Activated T-helper 2 cell treated with anti-CD3 and anti-CD28 coated beads, Interferon-gamma antibody, Interleukin-2, Interleukin-4, amounts not matched to agents 10 μg/mL and 5 μg/mL and 100 μg/mL, durations not matched to agents 14 hours and 24 hours and 36 hours (primary cell): ENCODE data around the gene CACNA1I. TPM values are rescaled to one million over a fixed set of nuclear protein-coding genes. Genes with fewer than 3 reads are reported as not detected.
A peak's percentile ranks its signal among the peaks of the same experiment; 100 is the strongest.

Experiments
- DNase-seq: peaks from one replicate; pipeline ENCODE4 v3.0.0; 2021; ENCODE audit warnings: low spot score
- H3K27ac Mint-ChIP-seq: one replicate; pipeline ENCODE4 v1.8.0; 2021; ENCODE audit warnings: mixed read lengths
- H3K27me3 Mint-ChIP-seq: one replicate; pipeline ENCODE4 v1.8.0; 2021; ENCODE audit warnings: low read depth, mixed read lengths
- H3K36me3 Mint-ChIP-seq: one replicate; pipeline ENCODE4 v1.8.0; 2021; ENCODE audit warnings: low read depth, mixed read lengths
- H3K4me1 Mint-ChIP-seq: one replicate; pipeline ENCODE4 v1.8.0; 2021; ENCODE audit warnings: low read depth, mixed read lengths
- H3K4me3 Mint-ChIP-seq: one replicate; pipeline ENCODE4 v1.8.0; 2021; ENCODE audit warnings: low read depth, mild to moderate bottlenecking, moderate library complexity, mixed read lengths
- H3K9me3 Mint-ChIP-seq: one replicate; pipeline ENCODE4 v1.8.0; 2021; ENCODE audit warnings: mixed read lengths
- intact Hi-C: fragments of 100-400 bp; cut with micrococcal nuclease; formaldehyde crosslinking; loops from one replicate; pipeline ENCODE4 v1.15.1; 2023
- total RNA-seq: library from RNA; stranded (reverse); gene quantifications from 2 replicates; pipeline ENCODE4 v1.2.3, GENCODE V29; 2022

CACNA1I gene
- total RNA-seq, 1 donor from 2014 or later: 0.09 TPM

DNA sequence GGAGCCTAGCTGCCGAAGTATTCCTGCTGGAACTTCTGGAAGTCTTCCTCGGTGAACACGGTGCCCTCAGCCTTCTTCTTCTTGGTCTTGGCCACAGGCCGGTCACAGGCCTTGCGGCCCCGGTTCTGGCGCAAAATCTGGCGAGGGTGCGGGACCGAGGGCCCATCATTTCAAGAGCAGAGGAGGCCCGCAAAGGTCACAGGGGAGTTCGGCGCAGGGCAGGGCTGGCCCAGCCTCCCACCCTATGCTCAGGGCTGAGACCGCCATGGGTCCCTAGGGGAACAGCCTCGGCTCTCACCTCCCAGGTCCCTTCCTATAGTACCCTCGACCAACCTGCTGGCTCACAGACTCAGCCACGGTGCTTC, 41.1 kb upstream of the CACNA1I start:
- peaks cover 71% of the 10 kb centered on the region for H3K36me3 Mint-ChIP-seq
- intact Hi-C loops: loop anchor here (1.0 kb wide), 1 partner anchor 36 kb away; no protein-coding TSS in a partner anchor

DNA sequence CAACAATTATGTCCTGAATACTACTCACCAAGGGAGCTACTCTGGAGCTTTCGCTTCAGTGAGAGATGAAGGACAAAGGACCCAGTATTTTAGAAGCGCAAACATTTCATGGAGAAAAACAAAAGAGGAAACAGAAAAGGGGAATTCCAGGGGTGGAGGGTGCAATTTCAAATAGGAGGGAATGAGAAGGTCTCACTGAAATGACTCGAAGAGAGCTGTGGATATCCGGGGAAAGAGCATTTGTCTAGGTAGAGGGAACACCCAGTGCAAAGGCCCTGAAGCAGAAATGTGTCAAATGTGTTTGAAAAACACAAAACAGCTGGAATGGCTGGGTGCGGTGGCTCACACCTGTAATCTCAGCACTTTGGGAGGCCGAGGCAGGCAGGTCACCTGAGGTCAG, 40.4 kb upstream of the CACNA1I start:
- no peaks in the 10 kb centered on the region for H3K9me3 Mint-ChIP-seq
- no peaks in the 10 kb centered on the region for H3K27me3 Mint-ChIP-seq
- H3K4me3 Mint-ChIP-seq: peak overlapping the region; percentile 7
- DNase-seq: no peak
- intact Hi-C loops: loop anchor here (5.0 kb wide), 3 partner anchors 402 to 1422 kb away; partner anchors contain the start of genes RBX1 and TNRC6B
- H3K4me1 Mint-ChIP-seq: peaks cover 59% of the 10 kb centered on the region
- peaks cover 65% of the 10 kb centered on the region for H3K36me3 Mint-ChIP-seq
- H3K27ac Mint-ChIP-seq: peak overlapping the region; percentile 31

More for the DNA sequence above, 41.1 kb upstream of the CACNA1I start:
- Mint-ChIP-seq H3K9me3 (no peaks in the 10 kb centered on the region), H3K27ac (no peak overlapping the region), H3K4me3 (peak overlapping the region; percentile 30), H3K27me3 (no peaks in the 10 kb centered on the region), H3K4me1 (peaks cover 65% of the 10 kb centered on the region)
- no peak for DNase-seq

DNA sequence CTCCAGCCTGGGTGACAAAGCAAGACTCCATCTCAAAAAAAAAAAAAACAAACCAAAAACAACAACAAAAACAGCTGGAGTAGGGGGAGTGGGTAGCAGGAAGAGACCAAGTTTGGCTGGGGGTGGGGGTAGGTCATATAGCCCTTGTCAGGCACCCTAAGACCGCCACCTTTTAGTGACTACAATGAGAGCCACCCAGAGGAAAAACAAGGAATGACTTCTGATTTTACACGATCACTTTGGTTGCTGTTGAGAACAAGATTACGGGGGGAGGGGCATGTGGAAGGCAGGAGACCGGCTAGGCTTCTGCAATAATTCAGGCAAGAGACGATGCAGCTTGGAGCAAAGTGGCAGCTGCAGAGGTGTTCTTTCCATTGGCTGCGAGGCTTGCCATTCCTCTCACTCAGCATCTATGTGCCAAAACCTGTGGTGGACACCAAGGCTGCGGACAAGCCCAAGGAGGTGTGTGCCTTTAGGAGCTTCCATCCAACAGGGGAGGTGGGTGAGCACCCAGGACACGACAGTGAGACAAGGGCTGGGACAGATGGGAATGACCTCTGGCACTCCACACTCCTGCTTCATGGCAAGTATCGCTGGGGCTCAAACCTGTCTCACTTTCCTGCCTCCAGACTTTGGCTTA, 39.7 kb upstream of the CACNA1I start:
- no peaks in the 10 kb centered on the region for H3K27me3 Mint-ChIP-seq
- no peaks in the 10 kb centered on the region for H3K9me3 Mint-ChIP-seq
- intact Hi-C loops: loop anchor here (5.0 kb wide), 3 partner anchors 401 to 1421 kb away; partner anchors contain the start of genes RBX1 and TNRC6B
- H3K27ac Mint-ChIP-seq: no peak overlapping the region
- peak overlapping the region; percentile 96 for H3K4me3 Mint-ChIP-seq
- peaks cover 54% of the 10 kb centered on the region for H3K4me1 Mint-ChIP-seq
- DNase-seq: no peak
- H3K36me3 Mint-ChIP-seq: peaks cover 58% of the 10 kb centered on the region

DNA sequence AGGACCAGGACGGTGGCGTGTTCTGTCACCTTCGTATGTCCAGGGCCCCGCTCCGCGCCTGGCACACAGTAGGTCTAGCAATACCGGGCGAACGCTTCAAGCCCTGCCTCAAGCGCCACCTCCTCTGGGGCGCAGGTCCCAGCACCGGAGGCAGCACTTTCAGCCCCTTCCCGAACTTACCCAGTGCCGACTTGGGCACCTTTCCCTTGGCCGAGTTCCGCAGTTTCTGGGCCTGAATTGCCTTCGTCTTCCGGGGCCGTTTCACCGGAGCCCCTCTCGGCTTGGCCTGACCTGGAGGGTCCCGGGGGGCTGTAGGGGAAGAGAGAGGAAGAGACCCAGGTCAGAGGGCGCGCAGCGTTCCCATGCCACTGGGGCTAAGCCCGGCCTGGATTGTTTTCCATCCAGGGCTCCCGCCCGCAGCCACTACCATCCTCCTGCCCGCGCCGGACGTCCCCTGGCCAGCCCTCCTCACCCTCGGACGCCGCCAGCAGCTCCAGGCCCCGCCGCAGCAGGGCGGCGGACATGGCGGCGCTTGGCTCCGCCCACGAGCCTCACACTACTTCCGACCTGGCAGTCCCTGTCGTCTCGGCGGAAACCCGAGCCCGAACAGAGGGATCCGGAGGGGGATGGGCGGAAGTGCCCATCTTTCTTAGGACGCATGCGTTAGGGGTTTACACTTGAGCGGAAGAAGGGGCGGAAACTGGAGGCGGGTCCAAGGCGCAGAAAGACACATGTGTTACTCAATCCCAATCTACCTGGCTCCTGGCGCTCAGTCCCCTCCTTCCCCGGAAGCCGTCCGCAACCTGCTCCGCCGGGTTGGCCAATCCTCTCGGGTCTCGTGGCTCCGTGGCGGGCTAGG, 38.1 kb upstream of the CACNA1I start, which contains the start of gene RPS19BP1:
Gene RPS19BP1, minus strand, starts transcription at position 534 of the 859 bp plus-strand sequence. Its CDS starts 10 bp downstream, at position 524.
- Mint-ChIP-seq H3K4me3 (peak within 1 kb of the TSS; percentile 96), H3K36me3 (peaks cover 52% of the 10 kb centered on the region), H3K27me3 (no peaks in the 10 kb centered on the region), H3K9me3 (no peaks in the 10 kb centered on the region), H3K27ac (peak within 1 kb of the TSS; percentile 90), H3K4me1 (peaks cover 44% of the 10 kb centered on the region)
- intact Hi-C loops: loop anchor here (1.0 to 5.0 kb wide), 8 partner anchors 12 to 1420 kb away; partner anchors contain the start of genes ADSL, ATF4, MIEF1 and RBX1
- DNase-seq: peak; percentile 99

DNA sequence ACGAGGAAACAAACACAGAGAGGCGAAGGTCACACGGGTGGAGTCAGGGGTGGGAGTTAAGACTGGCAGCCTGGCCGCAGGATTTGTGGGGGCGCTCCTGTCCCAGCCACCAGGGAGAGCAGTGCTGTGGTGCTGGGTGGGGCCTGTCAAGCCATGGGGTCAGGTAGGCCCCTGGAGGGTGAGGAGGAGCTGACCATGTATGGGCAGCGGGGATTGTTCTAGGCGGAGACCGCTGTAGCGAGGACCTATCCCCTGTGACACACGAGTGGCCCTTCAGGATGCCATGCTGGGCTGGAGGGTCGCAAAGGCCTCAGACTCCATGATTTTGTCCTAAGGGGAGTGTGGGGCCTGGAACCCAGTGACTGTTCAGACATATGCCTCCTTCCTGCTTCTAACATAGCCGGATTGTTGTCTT, 36.5 kb upstream of the CACNA1I start:
- Mint-ChIP-seq H3K9me3 (no peaks in the 10 kb centered on the region), H3K4me3 (no peak overlapping the region), H3K27me3 (no peaks in the 10 kb centered on the region), H3K36me3 (peaks cover 35% of the 10 kb centered on the region), H3K4me1 (peaks cover 36% of the 10 kb centered on the region), H3K27ac (no peak overlapping the region)
- no peak for DNase-seq
- intact Hi-C loops: loop anchor here (5.0 kb wide), 3 partner anchors 398 to 1418 kb away; partner anchors contain the start of genes RBX1 and TNRC6B

DNA sequence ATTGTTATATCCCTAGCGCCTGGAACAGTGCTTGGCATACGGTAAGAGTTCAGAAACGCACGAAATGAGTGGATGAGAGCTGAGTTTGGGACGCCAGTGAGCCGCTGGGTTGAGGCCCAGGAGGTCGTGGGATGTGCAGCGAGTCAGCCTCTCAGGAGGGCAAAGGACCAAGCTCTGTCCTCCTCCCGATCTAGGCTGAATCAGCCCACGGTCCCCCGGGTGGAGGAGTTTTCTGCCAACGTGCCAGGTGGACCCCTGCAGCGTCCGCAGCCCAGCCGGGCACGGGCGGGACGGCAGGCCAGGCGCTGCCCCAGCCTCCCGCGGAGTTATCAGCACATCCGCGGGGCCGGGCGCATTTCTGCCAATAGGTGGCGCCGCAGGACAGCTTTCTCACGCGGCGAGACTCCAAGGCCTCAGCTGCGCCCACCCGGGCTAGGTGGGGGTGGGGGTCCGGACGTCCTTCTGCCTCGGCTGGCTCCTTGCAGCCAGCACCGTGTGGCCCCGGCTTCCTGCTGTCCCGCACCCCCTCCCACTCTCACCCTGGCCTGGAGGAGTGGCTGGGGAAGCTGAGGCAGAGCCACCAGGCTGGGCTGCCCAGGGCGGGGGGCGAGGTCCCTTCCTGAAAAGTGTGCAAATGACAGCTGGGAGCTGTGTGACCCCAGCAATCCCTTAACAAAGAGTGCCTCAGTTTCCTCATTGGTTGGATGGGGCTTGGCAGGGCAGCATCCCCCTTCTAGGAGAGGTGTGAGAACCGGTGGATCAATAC, 35.8 kb upstream of the CACNA1I start:
- Mint-ChIP-seq H3K27ac (no peak overlapping the region), H3K36me3 (peaks cover 28% of the 10 kb centered on the region), H3K27me3 (no peaks in the 10 kb centered on the region), H3K4me1 (peaks cover 30% of the 10 kb centered on the region), H3K4me3 (no peak overlapping the region), H3K9me3 (no peaks in the 10 kb centered on the region)
- DNase-seq: peak; percentile 62
- intact Hi-C loops: loop anchor here (5.0 kb wide), 3 partner anchors 398 to 1418 kb away; partner anchors contain the start of genes RBX1 and TNRC6B

DNA sequence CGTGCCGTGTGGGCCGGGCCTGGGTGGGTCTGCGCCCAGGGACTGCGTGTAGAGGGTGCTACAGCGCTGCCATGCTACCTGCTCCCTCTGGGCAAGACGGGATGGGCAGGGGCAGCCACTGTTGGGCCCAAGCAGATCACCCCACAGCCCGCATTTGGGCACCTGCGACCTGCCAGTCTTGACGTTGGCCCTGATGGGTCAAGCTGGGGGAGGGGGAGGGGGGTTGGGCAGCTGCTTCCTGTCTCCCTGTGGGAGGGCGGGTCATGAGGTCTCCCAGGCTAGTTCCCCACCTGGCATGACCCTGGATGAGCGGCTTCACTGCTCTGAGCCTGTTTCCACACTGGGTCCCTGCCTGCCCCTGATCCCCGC, 35.2 kb upstream of the CACNA1I start:
- Mint-ChIP-seq H3K27ac (no peak overlapping the region), H3K9me3 (no peaks in the 10 kb centered on the region), H3K4me3 (no peak overlapping the region), H3K36me3 (peaks cover 23% of the 10 kb centered on the region), H3K4me1 (peaks cover 24% of the 10 kb centered on the region), H3K27me3 (no peaks in the 10 kb centered on the region)
- no peak for DNase-seq
- intact Hi-C loops: no loop called here

DNA sequence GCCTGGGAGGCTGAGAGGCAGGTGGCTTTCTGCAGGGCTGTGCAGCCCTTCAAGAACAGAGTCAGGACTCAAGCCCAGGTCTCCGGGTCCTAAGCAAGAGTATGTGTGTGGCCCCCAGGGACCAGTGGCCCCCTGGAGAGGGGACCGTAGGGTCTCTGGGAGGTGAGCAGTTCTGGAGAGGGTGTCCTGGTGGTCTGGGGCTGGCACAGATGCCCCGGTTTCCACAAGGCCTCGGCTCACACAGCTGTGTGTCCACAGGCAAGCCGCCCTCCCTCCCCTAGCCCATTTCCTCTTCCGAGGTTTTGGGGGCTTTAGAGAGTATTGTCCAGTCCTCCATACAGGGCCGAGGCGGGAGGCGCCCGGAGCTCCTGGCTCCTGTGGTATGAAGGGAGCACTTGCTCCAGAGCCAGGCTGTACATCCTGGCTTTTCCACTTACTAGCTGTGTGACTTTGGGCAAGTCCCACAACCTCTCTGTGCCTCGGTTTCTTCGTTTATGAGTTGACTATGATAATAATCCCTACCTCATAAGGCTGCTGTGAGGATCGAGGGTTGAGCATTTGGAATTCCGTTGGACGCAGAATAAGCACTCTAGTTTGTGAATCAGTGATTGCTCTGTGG, 34.6 kb upstream of the CACNA1I start:
- Mint-ChIP-seq H3K36me3 (peaks cover 17% of the 10 kb centered on the region), H3K9me3 (no peaks in the 10 kb centered on the region), H3K4me3 (no peak overlapping the region), H3K27me3 (no peaks in the 10 kb centered on the region), H3K27ac (no peak overlapping the region), H3K4me1 (peaks cover 19% of the 10 kb centered on the region)
- no peak for DNase-seq
- intact Hi-C loops: loop anchor here (1.0 kb wide), 1 partner anchor 18 kb away; no protein-coding TSS in a partner anchor

DNA sequence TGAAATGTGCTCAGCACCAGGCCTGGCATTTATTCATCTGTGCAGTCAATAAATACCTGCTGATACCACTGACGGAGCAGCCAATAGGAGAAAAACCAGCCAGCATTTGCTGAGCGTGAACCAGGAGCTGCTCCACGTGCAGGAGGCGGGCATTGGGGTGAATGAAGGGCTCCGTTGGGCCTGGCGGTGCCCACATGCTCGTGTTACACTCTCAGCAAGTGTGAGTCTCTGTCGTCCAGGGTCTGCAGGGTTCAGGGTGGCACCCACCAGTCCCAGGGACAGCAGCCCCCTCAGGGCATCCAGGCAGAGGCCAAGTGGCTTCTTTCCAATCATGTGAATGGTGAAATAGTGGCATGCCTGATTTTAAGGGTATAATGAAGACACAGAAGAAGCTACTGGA, 33.8 kb upstream of the CACNA1I start:
- no peak overlapping the region for H3K4me3 Mint-ChIP-seq
- H3K27me3 Mint-ChIP-seq: peaks cover 2% of the 10 kb centered on the region
- intact Hi-C loops: loop anchor here (1.0 kb wide), 1 partner anchor 18 kb away; no protein-coding TSS in a partner anchor

DNA sequence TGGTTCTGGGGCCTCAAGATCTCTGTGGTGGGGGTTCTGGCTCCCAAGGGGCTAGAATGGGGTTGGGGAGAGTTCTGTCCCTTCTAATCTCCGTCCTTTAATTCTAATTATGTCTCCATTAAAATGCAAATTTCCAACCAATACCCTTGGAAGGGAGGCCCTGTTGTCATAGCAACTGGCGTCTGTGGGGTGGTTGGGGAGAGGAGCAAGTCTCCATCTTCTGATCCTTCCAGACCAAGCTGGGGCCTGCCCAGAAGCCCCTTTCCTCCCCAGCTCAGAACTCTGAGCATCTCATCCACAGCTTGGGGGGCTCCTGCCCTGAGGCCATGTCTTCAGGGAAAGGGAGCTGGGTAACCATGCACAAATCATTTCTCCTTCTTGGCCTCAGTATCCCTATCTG, 32.6 kb upstream of the CACNA1I start:
- intact Hi-C loops: no loop called here
- no peak for DNase-seq
- Mint-ChIP-seq H3K9me3 (no peaks in the 10 kb centered on the region), H3K4me3 (no peak overlapping the region), H3K36me3 (no peaks in the 10 kb centered on the region), H3K4me1 (peaks cover 5% of the 10 kb centered on the region), H3K27me3 (peaks cover 5% of the 10 kb centered on the region), H3K27ac (no peak overlapping the region)

More for the DNA sequence above, 33.8 kb upstream of the CACNA1I start:
- Mint-ChIP-seq H3K4me1 (peaks cover 12% of the 10 kb centered on the region), H3K9me3 (no peaks in the 10 kb centered on the region), H3K27ac (no peak overlapping the region), H3K36me3 (peaks cover 9% of the 10 kb centered on the region)
- no peak for DNase-seq

DNA sequence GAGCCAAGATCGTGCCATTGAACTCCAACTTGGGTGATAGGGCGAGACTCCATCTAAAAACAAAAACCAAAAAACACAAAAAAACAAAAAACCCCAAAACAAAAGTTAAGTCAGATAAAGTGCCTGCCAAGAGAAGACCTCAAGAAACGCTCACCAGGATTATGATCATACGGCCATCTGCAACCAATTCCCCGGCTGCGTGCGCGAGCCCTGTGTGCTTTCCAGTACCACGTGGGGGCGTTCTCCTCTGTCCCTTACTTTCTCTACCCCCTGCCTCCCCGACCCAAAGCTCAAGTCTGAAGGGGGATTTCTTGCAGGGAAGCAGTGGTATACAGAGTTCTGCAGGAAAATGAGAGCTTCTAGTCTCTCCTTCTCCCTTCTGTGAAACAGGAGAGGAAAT, 27.5 kb upstream of the CACNA1I start:
- H3K4me3 Mint-ChIP-seq: no peak overlapping the region
- intact Hi-C loops: no loop called here
- no peak overlapping the region for H3K27ac Mint-ChIP-seq

More for the DNA sequence above, 27.5 kb upstream of the CACNA1I start:
- Mint-ChIP-seq H3K9me3 (no peaks in the 10 kb centered on the region), H3K36me3 (no peaks in the 10 kb centered on the region), H3K4me1 (peaks cover 6% of the 10 kb centered on the region), H3K27me3 (peaks cover 28% of the 10 kb centered on the region)
- DNase-seq: no peak
